ENCODE results near the gene TSFM. TPM values are rescaled to one million over a fixed set of nuclear protein-coding genes. Genes with fewer than 3 reads are reported as not detected.
"Not testable (repeated sequence)": the region's sequence is repeated elsewhere in the genome, so short reads cannot be mapped to it uniquely, and the experiment has no call there.

The TSFM gene
- total RNA-seq, 2 experiments from 2014 or later, result 46.3 to 47.3 TPM

DNA sequence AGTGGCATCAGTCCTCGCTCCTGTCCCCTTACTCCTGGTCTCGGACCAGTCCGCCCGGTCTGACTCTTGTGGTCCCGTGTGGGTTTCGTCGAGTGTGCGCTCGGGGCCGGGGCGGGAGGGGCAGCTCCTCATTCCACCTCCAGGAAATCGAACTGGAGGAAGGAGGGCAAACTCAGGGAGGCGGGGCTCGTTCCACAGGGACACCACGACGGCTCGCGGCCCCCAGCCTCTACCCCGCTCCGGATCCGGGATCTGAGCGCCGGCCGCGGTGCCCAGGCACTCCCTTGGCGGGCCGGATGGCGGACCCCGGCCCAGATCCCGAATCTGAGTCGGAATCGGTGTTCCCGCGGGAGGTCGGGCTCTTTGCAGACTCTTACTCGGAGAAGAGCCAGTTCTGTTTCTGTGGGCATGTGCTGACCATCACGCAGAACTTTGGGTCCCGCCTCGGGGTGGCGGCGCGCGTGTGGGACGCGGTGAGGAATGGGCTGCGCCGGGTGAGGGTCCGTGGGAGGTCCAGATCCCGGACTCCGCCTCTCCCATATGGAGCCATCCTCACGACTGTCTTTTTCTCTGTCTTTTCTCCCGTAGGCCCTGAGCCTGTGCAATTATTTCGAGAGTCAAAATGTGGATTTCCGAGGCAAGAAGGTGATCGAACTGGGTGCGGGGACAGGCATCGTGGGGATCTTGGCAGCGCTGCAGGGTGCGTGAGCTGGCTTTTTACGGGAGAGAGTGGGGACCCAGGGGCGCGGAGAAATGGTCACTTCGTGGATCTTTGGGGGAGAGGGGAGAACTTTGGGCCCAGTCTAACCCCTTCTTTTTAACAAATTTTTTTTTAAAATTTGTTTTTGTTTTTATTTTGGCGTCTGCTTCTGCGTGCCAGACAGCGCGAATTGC is 9.9 kb upstream of the TSFM start, which contains the start of gene EEF1AKMT3:
TSS of gene EEF1AKMT3 (plus strand) at position 186 of the 894 bp plus-strand sequence. CDS start at position 297, 111 bp downstream.
- Mint-ChIP-seq H3K9me3 (no peaks in the 10 kb centered on the region), H3K27ac (peak within 1 kb of the TSS; percentile 99), H3K36me3 (ENCODE audit: low read depth) (peaks cover 28% of the 10 kb centered on the region), H3K4me1 (ENCODE audit: low read depth) (peaks cover 11% of the 10 kb centered on the region), H3K4me3 (peak within 1 kb of the TSS; percentile 99), H3K27me3 (no peaks in the 10 kb centered on the region)
- ChIA-PET CTCF (interaction anchor here (0.8 to 13.4 kb wide), 5 partner anchors 9 to 133 kb away, joined by 3 to 122 read pairs (median 9); partner anchors contain the start of genes CYP27B1 and TSFM), POLR2A (interaction anchor here (0.7 to 2.1 kb wide), 6 partner anchors 9 to 75 kb away, joined by 3 to 9 read pairs (median 4); partner anchors contain the start of gene TSFM)
- TF ChIP-seq, protein P1, sequence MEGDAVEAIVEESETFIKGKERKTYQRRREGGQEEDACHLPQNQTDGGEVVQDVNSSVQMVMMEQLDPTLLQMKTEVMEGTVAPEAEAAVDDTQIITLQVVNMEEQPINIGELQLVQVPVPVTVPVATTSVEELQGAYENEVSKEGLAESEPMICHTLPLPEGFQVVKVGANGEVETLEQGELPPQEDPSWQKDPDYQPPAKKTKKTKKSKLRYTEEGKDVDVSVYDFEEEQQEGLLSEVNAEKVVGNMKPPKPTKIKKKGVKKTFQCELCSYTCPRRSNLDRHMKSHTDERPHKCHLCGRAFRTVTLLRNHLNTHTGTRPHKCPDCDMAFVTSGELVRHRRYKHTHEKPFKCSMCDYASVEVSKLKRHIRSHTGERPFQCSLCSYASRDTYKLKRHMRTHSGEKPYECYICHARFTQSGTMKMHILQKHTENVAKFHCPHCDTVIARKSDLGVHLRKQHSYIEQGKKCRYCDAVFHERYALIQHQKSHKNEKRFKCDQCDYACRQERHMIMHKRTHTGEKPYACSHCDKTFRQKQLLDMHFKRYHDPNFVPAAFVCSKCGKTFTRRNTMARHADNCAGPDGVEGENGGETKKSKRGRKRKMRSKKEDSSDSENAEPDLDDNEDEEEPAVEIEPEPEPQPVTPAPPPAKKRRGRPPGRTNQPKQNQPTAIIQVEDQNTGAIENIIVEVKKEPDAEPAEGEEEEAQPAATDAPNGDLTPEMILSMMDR (IDR thresholded peaks at IDR 0.05), result no peak
- ATAC-seq, result peak; percentile 16
- intact Hi-C loops (cut with micrococcal nuclease), result no loop called here
- peak; percentile 53 for DNase-seq

GRCh38 chr12:57774634-57775033 is 8.0 kb upstream of the TSFM start:
- Mint-ChIP-seq H3K36me3 (ENCODE audit: low read depth) (peaks cover 17% of the 10 kb centered on the region), H3K4me1 (ENCODE audit: low read depth) (peaks cover 14% of the 10 kb centered on the region)
- H3K9me3 Mint-ChIP-seq; ATAC-seq; H3K27ac Mint-ChIP-seq; DNase-seq; intact Hi-C loops (cut with micrococcal nuclease); H3K4me3 Mint-ChIP-seq; H3K27me3 Mint-ChIP-seq: not testable (repeated sequence)
- POLR2A ChIA-PET, result interaction anchor here (0.7 to 1.3 kb wide), 2 partner anchors 10 to 15 kb away, joined by 3 read pairs; no protein-coding TSS in a partner anchor
- CTCF ChIA-PET, result interaction anchor here (1.0 to 13.4 kb wide), 5 partner anchors 9 to 130 kb away, joined by 3 to 122 read pairs (median 5); partner anchors contain the start of genes CYP27B1 and TSFM

GRCh38 chr12:57775044-57775443 is 7.5 kb upstream of the TSFM start:
- Mint-ChIP-seq H3K27ac (no peak overlapping the region), H3K9me3 (no peaks in the 10 kb centered on the region), H3K27me3 (no peaks in the 10 kb centered on the region), H3K4me1 (ENCODE audit: low read depth) (peaks cover 14% of the 10 kb centered on the region), H3K36me3 (ENCODE audit: low read depth) (peaks cover 14% of the 10 kb centered on the region), H3K4me3 (no peak overlapping the region)
- ChIA-PET CTCF (interaction anchor here (0.9 to 13.4 kb wide), 6 partner anchors 8 to 130 kb away, joined by 3 to 122 read pairs (median 4); partner anchors contain the start of genes CYP27B1 and TSFM), POLR2A (interaction anchor here (0.7 to 1.3 kb wide), 2 partner anchors 10 to 15 kb away, joined by 3 read pairs; no protein-coding TSS in a partner anchor)
- ATAC-seq (no peak), DNase-seq (no peak)
- intact Hi-C loops (cut with micrococcal nuclease), result no loop called here
- TF ChIP-seq, protein P1 (IDR thresholded peaks at IDR 0.05), result no peak

GRCh38 chr12:57775563-57776246 is 6.9 kb upstream of the TSFM start:
- ChIA-PET POLR2A (interaction anchor here (1.3 kb wide), 1 partner anchor 11 kb away, joined by 3 read pairs; no protein-coding TSS in a partner anchor), CTCF (interaction anchor here (0.9 to 13.4 kb wide), 3 partner anchors 12 to 47 kb away, joined by 3 to 122 read pairs (median 3); partner anchors contain the start of gene CYP27B1)
- Mint-ChIP-seq H3K9me3 (no peaks in the 10 kb centered on the region), H3K4me1 (ENCODE audit: low read depth) (peaks cover 13% of the 10 kb centered on the region), H3K27me3 (no peaks in the 10 kb centered on the region), H3K27ac (no peak overlapping the region), H3K4me3 (no peak overlapping the region), H3K36me3 (ENCODE audit: low read depth) (peaks cover 9% of the 10 kb centered on the region)
- DNase-seq (no peak), ATAC-seq (no peak)
- intact Hi-C loops (cut with micrococcal nuclease), result no loop called here
- TF ChIP-seq, protein P1 (IDR thresholded peaks at IDR 0.05), result no peak

- Mint-ChIP-seq H3K27me3 (no peaks in the 10 kb centered on the region), H3K4me1 (ENCODE audit: low read depth) (peaks cover 10% of the 10 kb centered on the region), H3K36me3 (ENCODE audit: low read depth) (peaks cover 8% of the 10 kb centered on the region), H3K27ac (no peak overlapping the region), H3K4me3 (no peak overlapping the region), H3K9me3 (no peaks in the 10 kb centered on the region)
- ChIA-PET CTCF (interaction anchor here (13.4 kb wide), 1 partner anchor 13 kb away, joined by 122 read pairs; the partner anchor contains the start of gene CYP27B1), POLR2A (no interaction called here)
- intact Hi-C loops (cut with micrococcal nuclease), result no loop called here
- no peak for DNase-seq
- TF ChIP-seq, protein P1 (IDR thresholded peaks at IDR 0.05), result no peak
- no peak for ATAC-seq
Observed at GRCh38 chr12:57776247-57776587, 6.4 kb upstream of the TSFM start.
